Stimulated activated CD4-positive, alpha-beta T cell treated with anti-CD3 and anti-CD28 coated beads, TNF-alpha, amount 100 ng/mL, for 48 hours (primary cell): Measurements from ENCODE around the gene GNAO1.

Experiments used
- DNase-seq, 3 donors: peaks; one replicate each; pipeline ENCODE4 v3.0.0-alpha.2; 2020; ENCODE audit warnings: low read depth in 3 of 3

Gene GNAO1

GRCh38 chr16:56289862-56290261 lies 98.6 kb downstream of the GNAO1 start:
- no peak for DNase-seq

- DNase-seq: no peak
These were observed 102.7 kb downstream of the GNAO1 start for GRCh38 chr16:56294014-56294413.

- no peak for DNase-seq
These were observed 103.3 kb downstream of the GNAO1 start for GRCh38 chr16:56294579-56294978.

GRCh38 chr16:56295059-56295665 lies 103.9 kb downstream of the GNAO1 start:
- DNase-seq: no peak

- DNase-seq: no peak
These were observed 104.6 kb downstream of the GNAO1 start for GRCh38 chr16:56295739-56296527.

GRCh38 chr16:56297684-56298083 lies 106.4 kb downstream of the GNAO1 start:
- no peak for DNase-seq

- no peak for DNase-seq
These were observed 106.8 kb downstream of the GNAO1 start for GRCh38 chr16:56298116-56298515.

GRCh38 chr16:56298948-56299596 lies 107.8 kb downstream of the GNAO1 start:
- DNase-seq: no peak

- no peak for DNase-seq
These were observed 108.9 kb downstream of the GNAO1 start for GRCh38 chr16:56300242-56300623.

- no peak for DNase-seq
These were observed 109.9 kb downstream of the GNAO1 start for GRCh38 chr16:56300891-56301850.

GRCh38 chr16:56302506-56302905 lies 111.2 kb downstream of the GNAO1 start:
- no peak for DNase-seq

- DNase-seq: no peak
These were observed 111.9 kb downstream of the GNAO1 start for GRCh38 chr16:56303066-56303715.

GRCh38 chr16:56303880-56304279 lies 112.6 kb downstream of the GNAO1 start:
- DNase-seq: no peak

GRCh38 chr16:56305956-56306565 lies 114.8 kb downstream of the GNAO1 start:
- no peak for DNase-seq

GRCh38 chr16:56306690-56307533 lies 115.6 kb downstream of the GNAO1 start:
- no peak for DNase-seq

GRCh38 chr16:56307534-56307873 lies 116.2 kb downstream of the GNAO1 start:
- no peak for DNase-seq

- DNase-seq: no peak
These were observed 117.7 kb downstream of the GNAO1 start for GRCh38 chr16:56309008-56309407.

- DNase-seq: no peak
These were observed 119.4 kb downstream of the GNAO1 start for GRCh38 chr16:56310690-56311089.

GRCh38 chr16:56311208-56312027 lies 120.1 kb downstream of the GNAO1 start:
- DNase-seq: no peak
